ENCODE results near the gene SRRM3. TPM values are rescaled to one million over a fixed set of nuclear protein-coding genes. Genes with fewer than 3 reads are reported as not detected.

The SRRM3 gene
- total and polyA plus RNA-seq, 9 of the 15 experiments (the other 6 are each of a cell fraction or from before 2014, with no cell fraction given): 0.04 to 0.91 (median 0.46) TPM; not detected in 2

GRCh38 chr7:76317782-76318487 is 116.2 kb downstream of the SRRM3 start (continued):
- TF ChIP-seq YBX1 (IDR thresholded peaks at IDR 0.05): no peak
- no peak for TF ChIP-seq GATAD2B (IDR thresholded peaks at IDR 0.05; ENCODE audit: borderline replicate concordance)
- no peak; the same call in 1 of the 2 replicates for TF ChIP-seq ZHX1 (conservative IDR thresholded peaks at IDR 0.05; ENCODE audit: low read length)
- TF ChIP-seq FOS (IDR thresholded peaks at IDR 0.05; ENCODE audit: extremely low read depth, insufficient read length): peak; percentile 98
- TF ChIP-seq JUND (IDR thresholded peaks at IDR 0.05; ENCODE audit: borderline replicate concordance, low read depth, low read length): no peak; the same call in 1 of the 2 replicates
- peak; percentile 55; the same call in 1 of the 3 replicates for TF ChIP-seq JUND (tag; IDR thresholded peaks at IDR 0.05; ENCODE audit: borderline replicate concordance, low read depth, low read length)
- TF ChIP-seq KLF16 (IDR thresholded peaks at IDR 0.05): no peak
- no peak for TF ChIP-seq HLTF (IDR thresholded peaks at IDR 0.05)
- TF ChIP-seq SAFB2 (IDR thresholded peaks at IDR 0.05; ENCODE audit: borderline replicate concordance, low read depth, low read length, severe bottlenecking): no peak
- no peak for TF ChIP-seq ZNF224 (CRISPR knock-in tag; IDR thresholded peaks at IDR 0.05)
- no peak for TF ChIP-seq PREB (CRISPR knock-in tag; IDR thresholded peaks at IDR 0.05)
- no peak for TF ChIP-seq IRF1 (CRISPR knock-in tag; IDR thresholded peaks at IDR 0.05; ENCODE audit: borderline replicate concordance)
- no peak for TF ChIP-seq ZNF431 (CRISPR knock-in tag; IDR thresholded peaks at IDR 0.05)
- no peak for TF ChIP-seq ZNF324 (CRISPR knock-in tag; IDR thresholded peaks at IDR 0.05)
- no peak for TF ChIP-seq SOX6 (IDR thresholded peaks at IDR 0.05)
- TF ChIP-seq SMAD2 (IDR thresholded peaks at IDR 0.05; ENCODE audit: low read depth, low read length): no peak
- no peak for TF ChIP-seq POLR2AphosphoS2 (IDR thresholded peaks at IDR 0.05; ENCODE audit: low read length)
- TF ChIP-seq NR3C1 (CRISPR knock-in tag; IDR thresholded peaks at IDR 0.05): no peak
- TF ChIP-seq RBBP5 (IDR thresholded peaks at IDR 0.05; ENCODE audit: borderline replicate concordance, insufficient read depth, low read length, poor library complexity, severe bottlenecking): peak; percentile 66
- TF ChIP-seq BCOR (IDR thresholded peaks at IDR 0.05): peak; percentile 49; the same call in 1 of the 2 replicates
- no peak; the same call in 1 of the 2 replicates for TF ChIP-seq ZNF395 (CRISPR knock-in tag; IDR thresholded peaks at IDR 0.05)
- TF ChIP-seq ASH1L (IDR thresholded peaks at IDR 0.05; ENCODE audit: borderline replicate concordance, low read depth, partially characterized antibody): peak; percentile 90

Data from K562 (cell line).